ENCODE results near the gene EXD1.

DNA sequence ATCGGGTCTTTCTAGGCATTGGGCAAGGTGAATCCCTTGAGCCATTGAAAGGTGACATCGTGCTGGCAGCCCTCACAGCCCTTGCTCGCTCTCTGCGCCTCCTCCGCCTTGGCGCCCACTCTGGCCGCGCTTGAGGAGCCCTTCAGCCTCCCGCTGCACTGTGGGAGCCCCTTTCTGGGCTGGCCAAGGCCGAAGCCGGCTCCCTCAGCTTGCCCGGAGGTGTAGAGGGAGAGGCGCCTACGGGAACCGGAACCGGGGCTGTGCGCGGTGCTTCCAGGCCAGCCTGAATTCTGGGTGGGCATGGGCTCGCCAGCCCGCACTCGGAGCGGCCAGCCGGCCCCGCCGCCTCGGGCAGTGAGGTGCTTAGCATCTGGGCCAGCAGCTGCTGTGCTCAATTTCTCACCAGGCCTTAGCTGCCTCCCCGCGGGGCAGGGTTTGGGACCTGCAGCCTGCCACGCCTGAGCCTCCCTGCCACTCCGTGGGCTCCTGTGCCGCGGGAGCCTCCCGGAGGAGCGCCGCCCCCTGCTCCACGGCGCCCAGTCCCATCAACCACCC is 79.0 kb downstream of the EXD1 start:
- TF ChIP-seq CTCF (optimal IDR thresholded peaks at IDR 0.05 in 1 of 3, IDR thresholded peaks at IDR 0.05 in 1 of 3, conservative IDR thresholded peaks at IDR 0.05 in 1 of 3; ENCODE audit: extremely low read depth in 1 of 3, insufficient read depth in 2 of 3, low read length in 3 of 3) (no peak), EZH2 (IDR thresholded peaks at IDR 0.05; ENCODE audit: low read length) (no peak)

All from keratinocyte (primary cell).